BJ (cell line): ENCODE measurements around the gene CDKN1B. TPM values are rescaled to one million over a fixed set of nuclear protein-coding genes. Genes with fewer than 3 reads are reported as not detected.

Source experiments
- CTCF ChIA-PET: fragments of 350-600 bp; formaldehyde crosslinking; extraction: SDS; loops from one replicate; lab custom pipeline; 2021; ENCODE audit warnings: antibody characterized with exemption, inconsistent platforms; lab: Yijun Ruan, JAX
- POLR2A ChIA-PET: fragments of 300-600 bp; sonication (Branson Sonifier 250); formaldehyde crosslinking; extraction: SDS; loops from one replicate; lab custom pipeline; 2021; ENCODE audit warnings: antibody characterized with exemption; lab: Charles Lee
- DNase-seq: peaks from one replicate; pipeline ENCODE4 v3.0.0-alpha.2; 2011; ENCODE audit warnings: low read depth
- H3K27me3 ChIP-seq: 2 replicates; pipeline ENCODE4 v1.6.0; 2011; ENCODE audit warnings: low read length; ENCODE audit not compliant: control insufficient read depth, insufficient read depth
- H3K36me3 ChIP-seq: 2 replicates; pipeline ENCODE4 v1.5.1; 2011; ENCODE audit warnings: low read length; ENCODE audit not compliant: control insufficient read depth, insufficient read depth
- H3K4me3 ChIP-seq: 2 replicates; pipeline ENCODE4 v1.5.1; 2011; ENCODE audit warnings: low read depth, mild to moderate bottlenecking, control low read depth, low read length
- polyA plus RNA-seq: library from polyadenylated mRNA; depleted of rRNA; stranded (reverse); fragments of >200 nt; gene quantifications from 2 replicates; pipeline ENCODE4 v1.2.3, GENCODE V29; 2011
- TF ChIP-seq, protein P1 (sequence below): IDR thresholded peaks from 2 replicates; pipeline ENCODE4 v1.5.1; 2011; ENCODE audit warnings: low read depth, mild to moderate bottlenecking, control low read depth, inconsistent platforms, low read length, moderate library complexity; ENCODE audit not compliant: insufficient read depth

The CDKN1B gene
- polyA plus RNA-seq, 1 experiment: 19.7 TPM

DNA sequence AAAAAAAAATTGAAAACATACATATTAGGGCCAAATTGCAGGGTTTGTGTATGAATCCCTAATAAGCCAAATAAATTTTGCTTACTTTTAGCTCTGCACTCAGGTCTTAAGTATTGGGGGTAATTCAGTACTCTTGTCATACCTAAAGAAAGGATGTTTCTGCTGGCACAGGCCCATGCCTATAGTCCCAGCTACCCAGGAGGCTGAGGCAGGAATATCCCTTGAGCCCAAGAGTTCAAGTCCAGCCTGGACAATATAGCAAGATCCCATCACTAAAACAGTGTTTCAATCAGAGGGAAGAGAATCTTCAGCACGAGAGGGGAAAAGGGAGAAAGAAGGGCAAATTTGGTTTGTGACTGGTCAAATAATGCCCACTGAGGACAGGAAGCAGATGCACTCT, 17.8 kb upstream of the CDKN1B start:
- no peak for DNase-seq
- POLR2A ChIA-PET: no interaction called here
- Histone ChIP-seq H3K27me3 (no peaks in the 10 kb centered on the region), H3K4me3 (no peak overlapping the region), H3K36me3 (no peaks in the 10 kb centered on the region)
- CTCF ChIA-PET: interaction anchor here (1.5 kb wide), 1 partner anchor 14 kb away, joined by 5 read pairs; no protein-coding TSS in a partner anchor
- TF ChIP-seq, protein P1, sequence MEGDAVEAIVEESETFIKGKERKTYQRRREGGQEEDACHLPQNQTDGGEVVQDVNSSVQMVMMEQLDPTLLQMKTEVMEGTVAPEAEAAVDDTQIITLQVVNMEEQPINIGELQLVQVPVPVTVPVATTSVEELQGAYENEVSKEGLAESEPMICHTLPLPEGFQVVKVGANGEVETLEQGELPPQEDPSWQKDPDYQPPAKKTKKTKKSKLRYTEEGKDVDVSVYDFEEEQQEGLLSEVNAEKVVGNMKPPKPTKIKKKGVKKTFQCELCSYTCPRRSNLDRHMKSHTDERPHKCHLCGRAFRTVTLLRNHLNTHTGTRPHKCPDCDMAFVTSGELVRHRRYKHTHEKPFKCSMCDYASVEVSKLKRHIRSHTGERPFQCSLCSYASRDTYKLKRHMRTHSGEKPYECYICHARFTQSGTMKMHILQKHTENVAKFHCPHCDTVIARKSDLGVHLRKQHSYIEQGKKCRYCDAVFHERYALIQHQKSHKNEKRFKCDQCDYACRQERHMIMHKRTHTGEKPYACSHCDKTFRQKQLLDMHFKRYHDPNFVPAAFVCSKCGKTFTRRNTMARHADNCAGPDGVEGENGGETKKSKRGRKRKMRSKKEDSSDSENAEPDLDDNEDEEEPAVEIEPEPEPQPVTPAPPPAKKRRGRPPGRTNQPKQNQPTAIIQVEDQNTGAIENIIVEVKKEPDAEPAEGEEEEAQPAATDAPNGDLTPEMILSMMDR: no peak

DNA sequence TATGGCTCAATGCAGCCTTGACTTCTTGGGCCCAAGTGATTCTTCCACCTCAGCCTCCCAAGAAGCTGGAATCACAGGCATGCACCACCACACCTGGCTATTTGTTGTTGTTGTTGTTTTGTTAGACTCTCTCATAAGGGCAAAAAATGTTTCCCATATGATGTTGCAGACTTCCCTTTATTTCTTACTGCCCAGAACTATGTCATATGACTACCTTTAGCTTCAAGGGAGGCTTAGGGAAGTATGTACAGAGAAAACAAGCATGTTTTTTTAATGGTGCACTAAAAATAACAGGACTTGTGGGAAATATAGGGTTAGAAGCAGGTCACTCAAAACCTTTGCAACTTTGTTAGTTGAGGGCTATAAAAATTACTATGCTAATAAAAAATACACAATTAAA, 16.9 kb upstream of the CDKN1B start:
- Histone ChIP-seq H3K4me3 (no peak overlapping the region), H3K36me3 (no peaks in the 10 kb centered on the region), H3K27me3 (no peaks in the 10 kb centered on the region)
- CTCF ChIA-PET: interaction anchor here (1.5 to 7.7 kb wide), 2 partner anchors 14 to 324 kb away, joined by 5 to 63 read pairs; no protein-coding TSS in a partner anchor
- POLR2A ChIA-PET: no interaction called here
- no peak for DNase-seq
- TF ChIP-seq, protein P1: no peak

DNA sequence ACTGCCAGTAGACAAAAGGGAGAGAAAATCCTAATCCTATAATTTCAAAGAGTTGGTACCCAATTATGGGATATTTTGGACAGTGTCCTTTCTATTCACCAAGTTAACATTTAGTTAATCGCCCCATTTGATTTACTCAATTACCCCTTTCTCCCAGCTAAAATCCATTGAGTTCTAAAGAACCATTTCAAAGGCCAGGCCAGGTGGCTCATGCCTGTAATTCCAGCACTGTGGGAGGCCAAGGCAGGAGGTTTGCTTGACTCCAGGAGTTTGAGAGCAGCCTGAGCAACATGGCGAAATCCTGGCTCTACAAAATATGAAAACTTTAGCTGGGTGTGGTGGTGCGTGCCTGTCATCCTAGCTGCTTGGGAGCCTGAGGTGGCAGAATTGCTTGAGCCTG, 15.7 kb upstream of the CDKN1B start:
- H3K36me3 ChIP-seq: no peaks in the 10 kb centered on the region
- CTCF ChIA-PET: interaction anchor here (0.5 to 7.7 kb wide), 4 partner anchors 8 to 367 kb away, joined by 3 to 63 read pairs (median 3); no protein-coding TSS in a partner anchor
- H3K4me3 ChIP-seq: no peak overlapping the region
- POLR2A ChIA-PET: no interaction called here
- no peaks in the 10 kb centered on the region for H3K27me3 ChIP-seq
- no peak for DNase-seq
- TF ChIP-seq, protein P1: no peak

DNA sequence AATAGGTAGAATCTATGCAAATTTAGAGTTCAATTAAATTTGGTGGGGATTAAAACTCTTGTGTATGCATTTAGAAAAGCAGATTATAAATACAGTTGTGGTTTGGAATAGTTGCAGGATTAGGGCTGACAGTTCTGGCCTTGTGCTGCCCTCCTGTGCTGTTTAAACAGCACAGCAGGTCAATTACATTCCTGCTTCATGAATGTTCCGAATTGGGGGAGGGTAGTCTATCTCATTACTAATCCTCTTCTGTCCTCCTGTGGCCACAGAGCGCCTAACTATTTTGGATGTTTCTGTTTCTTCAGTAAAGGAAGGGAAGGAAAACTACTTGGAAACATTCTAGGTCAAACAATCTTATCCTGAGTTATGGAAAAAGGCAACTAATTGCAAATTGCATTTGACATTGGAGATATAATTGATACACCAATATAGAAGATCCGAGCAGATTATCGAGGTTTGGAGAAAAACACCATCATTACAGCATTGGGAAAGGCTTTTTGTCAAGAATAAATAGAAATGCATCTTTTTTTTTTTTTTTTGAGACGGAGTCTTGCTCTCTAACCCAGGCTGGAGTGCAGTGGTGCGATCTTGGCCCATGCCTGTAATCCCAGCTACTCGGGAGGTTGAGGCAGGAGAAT, 12.5 kb upstream of the CDKN1B start:
- no peaks in the 10 kb centered on the region for H3K27me3 ChIP-seq
- no peaks in the 10 kb centered on the region for H3K36me3 ChIP-seq
- TF ChIP-seq, protein P1: peak; percentile 95
- POLR2A ChIA-PET: no interaction called here
- CTCF ChIA-PET: interaction anchor here (0.6 to 7.7 kb wide), 12 partner anchors 9 to 1158 kb away, joined by 3 to 63 read pairs (median 4); no protein-coding TSS in a partner anchor
- H3K4me3 ChIP-seq: no peak overlapping the region
- DNase-seq: peak; percentile 39

DNA sequence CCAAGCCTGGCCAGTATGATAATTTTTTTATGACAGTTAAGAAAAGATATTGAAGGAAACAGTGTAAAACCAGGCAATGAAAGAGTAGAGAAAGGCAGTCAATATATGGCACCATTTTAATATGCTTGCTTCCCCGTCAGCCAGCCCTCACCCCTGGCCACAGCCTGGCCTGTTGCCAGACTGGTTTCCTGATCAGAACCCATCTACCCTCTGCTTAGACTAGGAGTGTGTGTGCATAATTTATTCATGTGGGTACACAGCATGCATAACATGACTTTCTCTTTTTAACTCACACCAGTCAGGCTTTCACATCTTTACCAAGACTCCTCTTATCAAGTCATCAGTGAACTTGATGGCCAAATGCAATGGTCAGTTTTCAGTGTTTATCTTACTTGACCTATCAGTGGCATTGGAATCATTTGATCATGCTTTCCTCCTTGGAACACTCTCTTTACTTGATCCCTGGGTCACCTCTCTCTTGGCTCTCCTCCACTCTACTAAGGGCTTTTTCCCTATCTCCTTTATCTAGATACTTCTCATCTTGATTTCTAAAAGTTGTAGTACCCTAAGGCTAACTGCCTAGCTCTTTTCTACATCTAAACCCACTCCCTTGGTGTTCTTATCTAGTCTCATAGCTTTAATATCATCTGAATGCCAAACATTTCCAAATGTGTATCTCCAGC, 11.2 kb upstream of the CDKN1B start:
- no peak for DNase-seq
- POLR2A ChIA-PET: no interaction called here
- Histone ChIP-seq H3K4me3 (no peak overlapping the region), H3K36me3 (no peaks in the 10 kb centered on the region), H3K27me3 (no peaks in the 10 kb centered on the region)
- CTCF ChIA-PET: interaction anchor here (0.6 to 7.7 kb wide), 8 partner anchors 10 to 672 kb away, joined by 3 to 63 read pairs (median 4); partner anchors contain the start of gene DUSP16
- TF ChIP-seq, protein P1: no peak
